SK-N-SH treated with all-trans-retinoic acid at 6 μM for 48 hours (cell line): Measurements from ENCODE around the gene NPFFR1.
A peak's percentile ranks its signal among the peaks of the same experiment; 100 is the strongest.

Experiments used
- ATAC-seq: fragments of 200-7000 bp; cut with Tn5 transposase; 3 replicates; pipeline ENCODE4 v1.9.1; 2020; ENCODE audit warnings: mild to moderate bottlenecking, moderate library complexity
- ARNTL ChIP-seq: fragments of 450-650 bp; formaldehyde crosslinking; IDR thresholded peaks from 2 replicates; pipeline ENCODE4 v1.5.0; 2020; ENCODE audit warnings: low read depth, mild to moderate bottlenecking, moderate library complexity, borderline replicate concordance
- BACH2 ChIP-seq: fragments of 250-450 bp; sonication (Bioruptor Pico); IDR thresholded peaks from 2 replicates; pipeline ENCODE4 v1.9.0; 2021; ENCODE audit warnings: mild to moderate bottlenecking, borderline replicate concordance
- CREB5 ChIP-seq: fragments of 250-450 bp; sonication (Bioruptor Pico); IDR thresholded peaks from 2 replicates; pipeline ENCODE4 v1.5.1; 2020; ENCODE audit warnings: low read depth, mild to moderate bottlenecking, moderate library complexity
- CSDC2 ChIP-seq: fragments of 250-450 bp; sonication (Bioruptor Pico); IDR thresholded peaks from 2 replicates; pipeline ENCODE4 v1.5.0; 2020; ENCODE audit warnings: mild to moderate bottlenecking, moderate library complexity
- ESRRG ChIP-seq: fragments of 250-450 bp; sonication (Bioruptor Pico); IDR thresholded peaks from 2 replicates; pipeline ENCODE4 v1.6.1; 2021; ENCODE audit warnings: mild to moderate bottlenecking
- GLIS3 ChIP-seq: fragments of 250-450 bp; sonication (Bioruptor Pico); IDR thresholded peaks from 2 replicates; pipeline ENCODE4 v1.5.0; 2020; ENCODE audit warnings: mild to moderate bottlenecking, moderate library complexity
- ISL1 ChIP-seq: fragments of 250-450 bp; sonication (Bioruptor Pico); IDR thresholded peaks from 2 replicates; pipeline ENCODE4 v2.1.2; 2022; ENCODE audit warnings: mild to moderate bottlenecking, moderate library complexity
- OSR1 ChIP-seq: fragments of 250-450 bp; sonication (Bioruptor Pico); IDR thresholded peaks from 2 replicates; pipeline ENCODE4 v1.8.0; 2022; ENCODE audit warnings: moderate library complexity, mild to moderate bottlenecking, inconsistent platforms
- PATZ1 ChIP-seq: fragments of 250-450 bp; sonication (Bioruptor Pico); IDR thresholded peaks from 2 replicates; pipeline ENCODE4 v1.8.0; 2020; ENCODE audit warnings: mild to moderate bottlenecking, moderate library complexity, borderline replicate concordance
- POU6F1 ChIP-seq: fragments of 250-450 bp; sonication (Bioruptor Pico); IDR thresholded peaks from 2 replicates; pipeline ENCODE4 v1.8.0; 2021; ENCODE audit warnings: low read depth, mild to moderate bottlenecking, moderate library complexity, borderline replicate concordance
- PPARA ChIP-seq: fragments of 250-450 bp; sonication (Bioruptor Pico); IDR thresholded peaks from 2 replicates; pipeline ENCODE4 v1.5.0; 2020; ENCODE audit warnings: mild to moderate bottlenecking, borderline replicate concordance
- RARB ChIP-seq: fragments of 250-450 bp; sonication (Bioruptor Pico); IDR thresholded peaks from 2 replicates; pipeline ENCODE4 v1.8.0; 2021; ENCODE audit warnings: mild to moderate bottlenecking, moderate library complexity
- SNAI2 ChIP-seq: fragments of 250-450 bp; sonication (Bioruptor Pico); IDR thresholded peaks from 2 replicates; pipeline ENCODE4 v1.5.0; 2020; ENCODE audit warnings: mild to moderate bottlenecking, moderate library complexity
- TCF4 ChIP-seq: fragments of 250-450 bp; sonication (Bioruptor Pico); IDR thresholded peaks from 2 replicates; pipeline ENCODE4 v1.8.0; 2021; ENCODE audit warnings: mild to moderate bottlenecking, moderate library complexity, borderline replicate concordance
- TOX ChIP-seq: fragments of 250-450 bp; sonication (Bioruptor Pico); IDR thresholded peaks from 2 replicates; pipeline ENCODE4 v1.8.0; 2021; ENCODE audit warnings: mild to moderate bottlenecking, moderate library complexity, borderline replicate concordance
- TSHZ2 ChIP-seq: fragments of 250-450 bp; sonication (Bioruptor Pico); IDR thresholded peaks from 2 replicates; pipeline ENCODE4 v1.5.0; 2020; ENCODE audit warnings: mild to moderate bottlenecking, moderate library complexity
- ZC3H10 ChIP-seq: fragments of 250-450 bp; sonication (Bioruptor Pico); IDR thresholded peaks from 2 replicates; pipeline ENCODE4 v1.5.1; 2021; ENCODE audit warnings: mild to moderate bottlenecking, moderate library complexity
- ZFP3 ChIP-seq: fragments of 250-450 bp; sonication (Bioruptor Pico); IDR thresholded peaks from 2 replicates; pipeline ENCODE4 v1.5.0; 2020; ENCODE audit warnings: mild to moderate bottlenecking, moderate library complexity
- ZFP30 ChIP-seq: fragments of 450-650 bp; formaldehyde crosslinking; IDR thresholded peaks from 2 replicates; pipeline ENCODE4 v1.5.0; 2022; ENCODE audit warnings: mild to moderate bottlenecking, moderate library complexity
- ZNF565 ChIP-seq: fragments of 450-650 bp; formaldehyde crosslinking; conservative IDR thresholded peaks from 2 replicates; pipeline ENCODE4 v1.5.0; 2020; ENCODE audit warnings: low read depth, mild to moderate bottlenecking, moderate library complexity
- ZNF70 ChIP-seq: fragments of 450-650 bp; formaldehyde crosslinking; IDR thresholded peaks from 2 replicates; pipeline ENCODE4 v1.5.0; 2020; ENCODE audit warnings: mild to moderate bottlenecking, moderate library complexity
- ZNF8 ChIP-seq: fragments of 450-650 bp; formaldehyde crosslinking; IDR thresholded peaks from 2 replicates; pipeline ENCODE4 v1.5.0; 2020; ENCODE audit warnings: mild to moderate bottlenecking, moderate library complexity

NPFFR1 gene

GRCh38 chr10:70277396-70278030 lies 6.3 kb downstream of the NPFFR1 start (continued):
- no peak for TF ChIP-seq ZNF70 (CRISPR knock-in tag)
- no peak for TF ChIP-seq ARNTL (CRISPR knock-in tag)
- no peak for TF ChIP-seq ZFP3 (CRISPR knock-in tag)

- TF ChIP-seq ZC3H10 (no peak), PPARA (CRISPR knock-in tag) (no peak), ZFP30 (CRISPR knock-in tag) (no peak), TSHZ2 (CRISPR knock-in tag) (no peak), ZFP3 (CRISPR knock-in tag) (no peak), RARB (CRISPR knock-in tag) (no peak), TOX (no peak), TCF4 (CRISPR knock-in tag) (no peak), CSDC2 (no peak)
- ATAC-seq, result no peak
Measured at GRCh38 chr10:70274643-70275042, 9.2 kb downstream of the NPFFR1 start.

GRCh38 chr10:70272925-70273316 lies 10.9 kb downstream of the NPFFR1 start:
- TF ChIP-seq ZNF70 (CRISPR knock-in tag) (no peak), TCF4 (CRISPR knock-in tag) (no peak), ISL1 (CRISPR knock-in tag) (no peak), ZFP30 (CRISPR knock-in tag) (no peak), ZNF565 (CRISPR knock-in tag) (no peak), ZNF8 (CRISPR knock-in tag) (no peak), OSR1 (CRISPR knock-in tag) (no peak), ARNTL (CRISPR knock-in tag) (no peak), GLIS3 (CRISPR knock-in tag) (no peak), SNAI2 (CRISPR knock-in tag) (no peak), ZFP3 (CRISPR knock-in tag) (no peak), PPARA (CRISPR knock-in tag) (no peak), RARB (CRISPR knock-in tag) (no peak), CSDC2 (no peak), PATZ1 (CRISPR knock-in tag) (no peak), POU6F1 (CRISPR knock-in tag) (no peak), BACH2 (no peak), ESRRG (CRISPR knock-in tag) (no peak), ZC3H10 (no peak)
- ATAC-seq, result peak; percentile 80

- ATAC-seq, result peak; percentile 34; the same call in 2 of the 3 replicates
- TF ChIP-seq CSDC2, result no peak
- no peak for TF ChIP-seq TCF4 (CRISPR knock-in tag)
- TF ChIP-seq TSHZ2 (CRISPR knock-in tag), result no peak
- no peak for TF ChIP-seq CREB5 (CRISPR knock-in tag)
- TF ChIP-seq TOX, result no peak
- no peak for TF ChIP-seq SNAI2 (CRISPR knock-in tag)
- TF ChIP-seq ZNF70 (CRISPR knock-in tag), result no peak
Measured at GRCh38 chr10:70271996-70272924, 11.5 kb downstream of the NPFFR1 start.
